ENCODE measurements around the gene TRMU.

GRCh38 chr22:46379066-46379930, 43.8 kb downstream of the TRMU start:
- TF ChIP-seq PATZ1 (CRISPR knock-in tag; IDR thresholded peaks at IDR 0.05; ENCODE audit: borderline replicate concordance) (no peak), ISL1 (CRISPR knock-in tag; IDR thresholded peaks at IDR 0.05) (no peak), TOX (CRISPR knock-in tag; IDR thresholded peaks at IDR 0.05; ENCODE audit: borderline replicate concordance) (no peak), OSR1 (CRISPR knock-in tag; IDR thresholded peaks at IDR 0.05) (no peak)
